Myometrial cell (primary cell): ENCODE measurements around the gene CYP21A2. TPM values are rescaled to one million over a fixed set of nuclear protein-coding genes. Genes with fewer than 3 reads are reported as not detected.

Source experiments
- total RNA-seq: library from RNA; depleted of rRNA; stranded (reverse); fragments of >200 nt; gene quantifications from 2 replicates; pipeline ENCODE4 v1.2.3, GENCODE V29; 2015

CYP21A2 gene
- 1.4 TPM in 1 of 2 replicates, not detected in the other for total RNA-seq

GRCh38 chr6:32037598-32038524 is at the start of gene CYP21A2:
TSS of gene CYP21A2 (plus strand) at chr6:32038415. CDS start at chr6:32038423, 8 bp downstream.

DNA sequence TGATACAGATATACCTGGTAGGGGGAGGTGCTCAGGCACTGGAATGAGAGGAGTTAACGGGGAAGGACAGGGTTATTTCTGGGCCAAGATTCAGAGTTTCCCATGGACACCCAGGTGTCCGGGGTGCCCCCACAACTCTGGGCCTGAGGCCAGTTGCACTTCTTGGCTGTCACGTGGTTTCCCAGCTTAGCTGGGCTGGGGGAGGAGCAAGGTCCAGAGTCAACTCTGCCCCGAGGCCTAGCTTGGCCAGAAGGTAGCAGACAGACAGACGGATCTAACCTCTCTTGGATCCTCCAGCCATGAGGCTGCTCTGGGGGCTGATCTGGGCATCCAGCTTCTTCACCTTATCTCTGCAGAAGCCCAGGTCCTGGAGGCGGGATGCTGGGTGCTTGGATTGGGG is 23.7 kb upstream of the CYP21A2 start, which contains the start of gene C4B:
C4B (plus strand) TSS at position 249 of the 400 bp plus-strand sequence; CDS start at position 300, 51 bp downstream.

Other genes starting within 250 kb of the CYP21A2 start
- 102 and 105 TPM in 2 replicates for gene VARS1, start 242.7 kb upstream of the CYP21A2 start, total RNA-seq
- 85.3 and 118 TPM in 2 replicates for gene LSM2, start 231.4 kb upstream of the CYP21A2 start, total RNA-seq
- gene HSPA1L, start 223.1 kb upstream of the CYP21A2 start, total RNA-seq, result 0.29 and 0.35 TPM in 2 replicates
- gene HSPA1A, start 222.9 kb upstream of the CYP21A2 start, total RNA-seq, result 38.1 and 41.2 TPM in 2 replicates
- 59.4 and 73.5 TPM in 2 replicates for gene HSPA1B, start 210.7 kb upstream of the CYP21A2 start, total RNA-seq
- gene NEU1, start 175.6 kb upstream of the CYP21A2 start, total RNA-seq, result 71.2 and 73.9 TPM in 2 replicates
- gene SLC44A4, start 159.4 kb upstream of the CYP21A2 start, total RNA-seq, result 0.18 TPM in 1 of 2 replicates, not detected in the other
- gene EHMT2, start 140.7 kb upstream of the CYP21A2 start, total RNA-seq, result 44.7 and 47.9 TPM in 2 replicates
- 2.0 and 2.3 TPM in 2 replicates for gene ZBTB12, start 136.3 kb upstream of the CYP21A2 start, total RNA-seq
- gene C2, start 110.7 kb upstream of the CYP21A2 start, total RNA-seq, result 1.4 and 2.0 TPM in 2 replicates
- gene CFB, start 92.3 kb upstream of the CYP21A2 start, total RNA-seq, result 0.86 and 1.6 TPM in 2 replicates
- gene NELFE, start 79.4 kb upstream of the CYP21A2 start, total RNA-seq, result 133 and 192 TPM in 2 replicates
- 52.8 and 85.6 TPM in 2 replicates for gene SKIC2, start 79.2 kb upstream of the CYP21A2 start, total RNA-seq
- gene DXO, start 66.3 kb upstream of the CYP21A2 start, total RNA-seq, result 12.7 and 16.1 TPM in 2 replicates
- gene C4A, start 56.4 kb upstream of the CYP21A2 start, total RNA-seq, result 5.0 and 8.1 TPM in 2 replicates
- gene C4B, start 23.6 kb upstream of the CYP21A2 start, total RNA-seq, result 3.7 and 6.6 TPM in 2 replicates
- 0.29 and 1.4 TPM in 2 replicates for gene TNXB, start 70.9 kb downstream of the CYP21A2 start, total RNA-seq
- gene ATF6B, start 89.8 kb downstream of the CYP21A2 start, total RNA-seq, result 20.4 and 21.3 TPM in 2 replicates
- 4.4 and 10.4 TPM in 2 replicates for gene FKBPL, start 91.9 kb downstream of the CYP21A2 start, total RNA-seq
- gene PRRT1, start 113.5 kb downstream of the CYP21A2 start, total RNA-seq, result not detected in 2 replicates
- 13.5 and 21.3 TPM in 2 replicates for gene PPT2, start 115.7 kb downstream of the CYP21A2 start, total RNA-seq
- gene EGFL8, start 126.2 kb downstream of the CYP21A2 start, total RNA-seq, result 1.2 TPM in 1 of 2 replicates, not detected in the other
- 67.0 and 69.8 TPM in 2 replicates for gene AGPAT1, start 137.7 kb downstream of the CYP21A2 start, total RNA-seq
- gene RNF5, start 140.0 kb downstream of the CYP21A2 start, total RNA-seq, result 48.2 and 69.5 TPM in 2 replicates
- gene AGER, start 145.8 kb downstream of the CYP21A2 start, total RNA-seq, result 2.3 and 5.5 TPM in 2 replicates
- 34.3 and 34.9 TPM in 2 replicates for gene PBX2, start 151.8 kb downstream of the CYP21A2 start, total RNA-seq
- gene GPSM3, start 154.2 kb downstream of the CYP21A2 start, total RNA-seq, result 6.6 and 9.9 TPM in 2 replicates
- gene NOTCH4, start 185.7 kb downstream of the CYP21A2 start, total RNA-seq, result 0.58 and 1.4 TPM in 2 replicates